ENCODE measurements around the gene EXOC6. TPM values are rescaled to one million over a fixed set of nuclear protein-coding genes. Genes with fewer than 3 reads are reported as not detected.

EXOC6 gene
- total RNA-seq, 2 donors from 2014 or later, result 12.6 to 15.2 TPM

DNA sequence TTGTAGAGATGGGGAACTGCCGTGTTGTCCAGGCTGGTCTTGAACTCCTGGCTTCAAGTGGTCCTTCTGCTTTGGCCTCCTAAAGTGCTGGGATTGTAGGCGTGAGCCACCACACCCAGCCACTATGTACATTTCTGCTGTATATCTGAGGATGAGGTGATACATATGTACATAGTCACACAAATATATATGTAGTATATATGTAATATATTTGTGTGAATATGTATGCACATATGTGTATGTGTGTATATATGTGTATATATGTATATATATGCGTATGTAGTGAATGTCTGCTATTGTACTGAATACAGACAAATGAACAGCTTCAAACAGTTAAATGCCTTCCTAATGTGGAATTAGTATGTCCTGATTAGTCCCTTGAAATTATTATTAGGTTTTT is 70.3 kb downstream of the EXOC6 start:
- H3K9ac ChIP-seq (ENCODE audit: low read depth in 2 of 2, low read length in 2 of 2), result no peak overlapping the region
- DNase-seq, result no peak
- no peak overlapping the region for H3K27ac ChIP-seq

DNA sequence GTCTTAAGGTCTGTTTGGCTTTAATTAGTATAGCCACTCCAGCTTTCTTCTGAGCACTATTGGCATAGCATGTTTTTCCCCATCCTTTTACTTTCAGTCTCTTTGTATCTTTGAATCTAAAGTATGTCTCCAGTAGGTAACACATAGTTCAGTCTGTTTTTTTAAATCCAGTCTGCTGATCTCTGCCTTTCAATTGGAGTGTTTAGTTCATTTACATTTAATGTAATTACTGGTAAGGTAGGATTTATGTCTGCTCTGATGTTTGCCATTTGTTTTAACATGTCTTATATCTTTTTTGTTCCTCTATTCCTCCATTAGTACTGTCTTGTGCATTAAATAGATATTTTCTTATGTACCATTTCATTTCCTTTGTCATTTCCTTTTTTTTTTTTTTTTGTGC is 72.5 kb downstream of the EXOC6 start:
- Histone ChIP-seq H3K36me3 (no peaks in the 10 kb centered on the region), H3K27me3 (no peaks in the 10 kb centered on the region), H3K4me3 (no peak overlapping the region), H3K9me3 (no peaks in the 10 kb centered on the region), H3K4me1 (no peaks in the 10 kb centered on the region), H3K27ac (no peak overlapping the region), H3K9ac (ENCODE audit: low read depth in 2 of 2, low read length in 2 of 2) (no peak overlapping the region)
- DNase-seq, result no peak
- TF ChIP-seq CTCF (IDR thresholded peaks at IDR 0.05), result no peak
- intact Hi-C loops (cut with DNase I), result no loop called here

More for the DNA sequence above, 70.3 kb downstream of the EXOC6 start:
- no peaks in the 10 kb centered on the region for H3K36me3 ChIP-seq
- no peaks in the 10 kb centered on the region for H3K4me1 ChIP-seq
- no peak for TF ChIP-seq CTCF (IDR thresholded peaks at IDR 0.05)
- intact Hi-C loops (cut with DNase I), result no loop called here
- H3K27me3 ChIP-seq, result no peaks in the 10 kb centered on the region
- H3K9me3 ChIP-seq, result no peaks in the 10 kb centered on the region
- H3K4me3 ChIP-seq, result no peak overlapping the region

GRCh38 chr10:92923416-92923815 is 75.1 kb downstream of the EXOC6 start:
- TF ChIP-seq CTCF (IDR thresholded peaks at IDR 0.05), result no peak
- no peak for DNase-seq
- no peak overlapping the region for H3K9ac ChIP-seq (ENCODE audit: low read depth in 2 of 2, low read length in 2 of 2)
- no peaks in the 10 kb centered on the region for H3K9me3 ChIP-seq
- H3K4me3 ChIP-seq, result no peak overlapping the region
- H3K27me3 ChIP-seq, result no peaks in the 10 kb centered on the region
- H3K4me1 ChIP-seq, result no peaks in the 10 kb centered on the region
- H3K27ac ChIP-seq, result no peak overlapping the region
- H3K36me3 ChIP-seq, result no peaks in the 10 kb centered on the region
- intact Hi-C loops (cut with DNase I), result no loop called here

DNA sequence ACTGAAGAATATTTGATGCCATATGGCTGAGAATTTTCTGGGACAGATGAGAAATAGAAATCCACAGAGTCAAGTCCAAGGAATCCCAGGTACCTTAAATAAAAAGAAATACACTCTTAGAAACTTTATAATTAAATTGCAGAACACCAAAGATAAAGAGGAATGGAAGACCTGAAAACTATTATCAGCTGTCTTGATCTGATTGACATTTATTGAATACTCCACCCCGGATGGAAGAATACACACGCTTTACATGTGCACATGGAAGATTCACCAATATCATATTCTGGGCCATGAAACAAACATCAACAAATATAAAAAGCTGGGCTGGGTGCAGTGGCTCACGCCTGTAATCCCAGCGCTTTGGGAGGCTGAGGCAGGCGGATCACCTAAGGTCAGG is 81.6 kb downstream of the EXOC6 start:
- intact Hi-C loops (cut with DNase I), result no loop called here
- Histone ChIP-seq H3K9ac (ENCODE audit: low read depth in 2 of 2, low read length in 2 of 2) (no peak overlapping the region), H3K4me3 (no peak overlapping the region), H3K36me3 (no peaks in the 10 kb centered on the region), H3K27me3 (no peaks in the 10 kb centered on the region), H3K9me3 (no peaks in the 10 kb centered on the region), H3K4me1 (no peaks in the 10 kb centered on the region), H3K27ac (no peak overlapping the region)
- no peak for DNase-seq
- TF ChIP-seq CTCF (IDR thresholded peaks at IDR 0.05), result no peak

- H3K4me3 ChIP-seq, result no peak overlapping the region
- no peaks in the 10 kb centered on the region for H3K9me3 ChIP-seq
- no peak for TF ChIP-seq CTCF (IDR thresholded peaks at IDR 0.05)
- H3K36me3 ChIP-seq, result no peaks in the 10 kb centered on the region
- H3K9ac ChIP-seq (ENCODE audit: low read depth in 2 of 2, low read length in 2 of 2), result no peak overlapping the region
- no peak for DNase-seq
- no peak overlapping the region for H3K27ac ChIP-seq
- no peaks in the 10 kb centered on the region for H3K27me3 ChIP-seq
- intact Hi-C loops (cut with DNase I), result no loop called here
- no peaks in the 10 kb centered on the region for H3K4me1 ChIP-seq
Observed at GRCh38 chr10:92931597-92931996, 83.3 kb downstream of the EXOC6 start.

- Histone ChIP-seq H3K4me3 (no peak overlapping the region), H3K9me3 (no peaks in the 10 kb centered on the region), H3K36me3 (no peaks in the 10 kb centered on the region), H3K4me1 (no peaks in the 10 kb centered on the region), H3K27me3 (no peaks in the 10 kb centered on the region), H3K9ac (ENCODE audit: low read depth in 2 of 2, low read length in 2 of 2) (no peak overlapping the region), H3K27ac (no peak overlapping the region)
- no peak for TF ChIP-seq CTCF (IDR thresholded peaks at IDR 0.05)
- intact Hi-C loops (cut with DNase I), result no loop called here
- DNase-seq, result no peak
Observed at GRCh38 chr10:92937876-92938275, 89.6 kb downstream of the EXOC6 start.

Data from colonic mucosa (tissue), 4 donors.